HCT116 (cell line): ENCODE results near the gene ARHGDIG. TPM values are rescaled to one million over a fixed set of nuclear protein-coding genes. Genes with fewer than 3 reads are reported as not detected.

ENCODE experiments used
- ATAC-seq: fragments of 200-7000 bp; cut with Tn5 transposase; 2 replicates; pipeline ENCODE4 v1.9.1; 2020; ENCODE audit warnings: mild to moderate bottlenecking, moderate library complexity
- BruUV-seq: library from RNA; stranded (reverse); fragments of 400-500 nt; replicated peaks from 2 replicates; lab custom pipeline; 2021; lab: Mats Ljungman, UMichigan
- CTCF ChIA-PET: fragments of 300-600 bp; sonication (Branson Sonifier 250); formaldehyde crosslinking; loops from one replicate; lab custom pipeline; 2021; ENCODE audit warnings: antibody characterized with exemption; lab: Charles Lee
- POLR2A ChIA-PET: fragments of 300-600, 350-600 bp; sonication (Branson Sonifier 250); formaldehyde crosslinking; loops from one replicate; lab custom pipeline; 2021; ENCODE audit warnings: antibody characterized with exemption; lab: Charles Lee
- RAD21 ChIA-PET, 2 experiments: fragments of 300-600 bp; sonication (Branson Sonifier 250); formaldehyde crosslinking; loops; one replicate each; lab custom pipeline; 2023; ENCODE audit warnings: low total read pairs in 2 of 2; ENCODE audit not compliant: uncharacterized antibody in 2 of 2, unreplicated experiment in 2 of 2, low non-redundant PET in 1 of 2; lab: Charles Lee
- DNase-seq: peaks from one replicate; pipeline ENCODE4 v3.0.0-alpha.2; 2010; ENCODE audit warnings: low read depth, low spot score
- H2AFZ ChIP-seq: fragments of 200-600 bp; shearing (Covaris generic), sonication (generic); 2 replicates; pipeline ENCODE4 v1.6.1; 2017; ENCODE audit warnings: low read depth, mixed run types, mixed read lengths, antibody characterized with exemption, low read length; ENCODE audit not compliant: poor library complexity, severe bottlenecking
- H3K27ac ChIP-seq: 2 replicates; pipeline ENCODE4 v1.5.1; 2012; ENCODE audit warnings: low read depth, low read length
- H3K27me3 ChIP-seq: fragments of 200-600 bp; sonication (generic); 2 replicates; pipeline ENCODE4 v1.6.1; 2016; ENCODE audit warnings: mixed run types, low read length, mixed read lengths; ENCODE audit not compliant: insufficient read depth
- H3K36me3 ChIP-seq, 2 experiments: fragments of 200-500 bp in 1 of 2; fragments of 200-600 bp in 1 of 2; sonication (Bioruptor generic) in 1 of 2; sonication (generic) in 1 of 2; 2 replicates each; pipeline versions ENCODE4 v1.5.1 to v1.6.1; 2014 to 2016; ENCODE audit warnings: low read length in 2 of 2, inconsistent platforms in 1 of 2, mixed read lengths in 1 of 2, mixed run types in 1 of 2; ENCODE audit not compliant: insufficient read depth in 2 of 2, control insufficient read depth in 1 of 2
- H3K4me1 ChIP-seq, 2 experiments: fragments of 200-600 bp in 1 of 2; sonication (generic) in 1 of 2; 2 replicates each; pipeline versions ENCODE4 v1.5.1 to v1.6.1; 2012 to 2017; ENCODE audit warnings: low read length in 2 of 2, inconsistent platforms in 1 of 2, mild to moderate bottlenecking in 1 of 2, mixed read lengths in 1 of 2, mixed run types in 1 of 2, moderate library complexity in 1 of 2; ENCODE audit not compliant: insufficient read depth in 2 of 2, control insufficient read depth in 1 of 2
- H3K4me2 ChIP-seq: fragments of 200-600 bp; sonication (generic); 2 replicates; pipeline ENCODE4 v1.6.1; 2017; ENCODE audit warnings: mixed run types, low read length, mixed read lengths
- H3K4me3 ChIP-seq, 2 experiments: fragments of 200-600 bp in 1 of 2; sonication (generic) in 1 of 2; replicated peaks in 1 of 2; 2 replicates each; pipeline ENCODE4 v1.5.1; 2011 to 2016; ENCODE audit warnings: low read length in 2 of 2, control low read depth in 1 of 2, low read depth in 1 of 2, mild to moderate bottlenecking in 1 of 2, mixed read lengths in 1 of 2, mixed run types in 1 of 2
- H3K79me2 ChIP-seq: fragments of 200-600 bp; sonication (generic); 2 replicates; pipeline ENCODE4 v1.6.1; 2017; ENCODE audit warnings: mild to moderate bottlenecking, mixed run types, low read length, moderate library complexity, mixed read lengths; ENCODE audit not compliant: insufficient read depth
- H3K9ac ChIP-seq: fragments of 200-600 bp; sonication (generic); 2 replicates; pipeline ENCODE4 v1.6.1; 2016; ENCODE audit warnings: low read length, mixed read lengths
- H3K9me2 ChIP-seq: fragments of 200-600 bp; sonication (generic), shearing (Covaris generic); 2 replicates; pipeline ENCODE4 v1.6.1; 2017; ENCODE audit warnings: mixed run types, mild to moderate bottlenecking, moderate library complexity; ENCODE audit not compliant: insufficient read depth
- H3K9me3 ChIP-seq, 2 experiments: fragments of 200-500 bp in 1 of 2; fragments of 200-600 bp in 1 of 2; sonication (Bioruptor generic) in 1 of 2; sonication (generic) in 1 of 2; 2 replicates each; pipeline ENCODE4 v1.6.1; 2014 to 2017; ENCODE audit warnings: low read length in 2 of 2, mixed read lengths in 2 of 2, inconsistent platforms in 1 of 2, low read depth in 1 of 2, mild to moderate bottlenecking in 1 of 2, mixed run types in 1 of 2, moderate library complexity in 1 of 2; ENCODE audit not compliant: control insufficient read depth in 1 of 2, insufficient read depth in 1 of 2
- H4K20me1 ChIP-seq: fragments of 200-600 bp; sonication (generic), shearing (Covaris generic); 2 replicates; pipeline ENCODE4 v1.6.1; 2017; ENCODE audit warnings: mixed run types, mild to moderate bottlenecking, moderate library complexity; ENCODE audit not compliant: insufficient read depth
- ATF3 ChIP-seq: IDR thresholded peaks from 2 replicates; pipeline ENCODE4 v1.6.1; 2012
- CBX3 ChIP-seq: IDR thresholded peaks from 2 replicates; pipeline ENCODE4 v1.6.1; 2012; ENCODE audit warnings: low read depth
- CEBPB ChIP-seq: IDR thresholded peaks from 2 replicates; pipeline ENCODE4 v1.6.1; 2012; ENCODE audit warnings: low read depth
- EZH2 ChIP-seq: fragments of 200-600 bp; sonication (generic); IDR thresholded peaks from 2 replicates; pipeline ENCODE4 v1.6.1; 2017; ENCODE audit warnings: antibody characterized with exemption, mixed run types
- EZH2phosphoT487 ChIP-seq: fragments of 200-600 bp; IDR thresholded peaks from 2 replicates; pipeline ENCODE4 v1.6.1; 2018; ENCODE audit warnings: antibody characterized with exemption, borderline replicate concordance
- FOSL1 ChIP-seq: IDR thresholded peaks from 2 replicates; pipeline ENCODE4 v1.6.1; 2012; ENCODE audit warnings: low read depth
- JUND ChIP-seq: IDR thresholded peaks from 2 replicates; pipeline ENCODE4 v1.6.1; 2012
- MAX ChIP-seq: IDR thresholded peaks from 2 replicates; pipeline ENCODE4 v1.6.1; 2012
- POLR2A ChIP-seq: IDR thresholded peaks from 2 replicates; pipeline ENCODE4 v1.7.0; 2011; ENCODE audit warnings: borderline replicate concordance; ENCODE audit not compliant: insufficient read depth, insufficient read length; ENCODE audit errors: extremely low read depth
- POLR2AphosphoS5 ChIP-seq: IDR thresholded peaks from 2 replicates; pipeline ENCODE4 v1.6.1; 2011; ENCODE audit warnings: mild to moderate bottlenecking, low read depth, low read length, moderate library complexity
- RAD21 ChIP-seq: IDR thresholded peaks from 2 replicates; pipeline ENCODE4 v1.6.1; 2012; ENCODE audit warnings: low read depth, mild to moderate bottlenecking
- SP1 ChIP-seq: IDR thresholded peaks from 2 replicates; pipeline ENCODE4 v1.6.1; 2012; ENCODE audit warnings: low read depth
- SRF ChIP-seq: IDR thresholded peaks from 2 replicates; pipeline ENCODE4 v1.6.1; 2012; ENCODE audit warnings: low read depth
- TCF7L2 ChIP-seq: IDR thresholded peaks from 2 replicates; pipeline ENCODE4 v1.7.0; 2011; ENCODE audit warnings: borderline replicate concordance, inconsistent platforms; ENCODE audit not compliant: insufficient read depth, insufficient read length; ENCODE audit errors: extremely low read depth
- YY1 ChIP-seq: IDR thresholded peaks from 2 replicates; pipeline ENCODE4 v1.6.1; 2011; ENCODE audit warnings: low read length, low read depth, moderate library complexity, mild to moderate bottlenecking; ENCODE audit not compliant: insufficient replicate concordance; ENCODE audit errors: extremely low read depth
- ZNF274 ChIP-seq: fragments of 200-500 bp; sonication (Bioruptor generic); IDR thresholded peaks from 2 replicates; pipeline ENCODE4 v1.6.1; 2014; ENCODE audit warnings: mild to moderate bottlenecking, low read depth, low read length, inconsistent platforms
- intact Hi-C: fragments of 100-400 bp; cut with micrococcal nuclease; formaldehyde crosslinking; loops from 2 replicates; pipeline ENCODE4 v1.10.0; 2022
- total RNA-seq: library from RNA; stranded (reverse); gene quantifications from one replicate; pipeline ENCODE4 v1.2.1, GENCODE V29; 2021; ENCODE audit not compliant: unreplicated experiment
- TF ChIP-seq, protein P1 (sequence below): IDR thresholded peaks from 2 replicates; pipeline ENCODE4 v1.6.1; 2011; ENCODE audit warnings: mild to moderate bottlenecking, low read length, moderate library complexity; ENCODE audit not compliant: insufficient replicate concordance; ENCODE audit errors: extremely low read depth
- TF ChIP-seq, protein P2 (sequence below): IDR thresholded peaks from 2 replicates; pipeline ENCODE4 v1.6.1; 2012; ENCODE audit warnings: low read depth

The ARHGDIG gene
- total RNA-seq, 1 experiment from 2014 or later: not detected

- Histone ChIP-seq H3K79me2 (no peaks in the 10 kb centered on the region), H3K36me3 (no peaks in the 10 kb centered on the region), H3K4me2 (no peak overlapping the region), H3K4me3 (no peak overlapping the region), H3K27ac (no peak overlapping the region), H3K4me1 (peaks cover 0 to 4% of the 10 kb centered on the region in 2 experiments; a peak in 2 of 4 replicates), H3K27me3 (no peaks in the 10 kb centered on the region), H3K9me2 (no peaks in the 10 kb centered on the region), H3K9me3 (no peaks in the 10 kb centered on the region), H3K9ac (no peak overlapping the region), H2AFZ (no peak overlapping the region)
- CTCF ChIA-PET: no interaction called here
- RAD21 ChIA-PET: no interaction called here
- BruUV-seq: no TSS peak
- intact Hi-C loops: no loop called here
- POLR2A ChIA-PET: no interaction called here
- TF ChIP-seq POLR2AphosphoS5: no peak
- TF ChIP-seq MAX: no peak
- TF ChIP-seq POLR2A: no peak
- TF ChIP-seq ZNF274: no peak
- TF ChIP-seq, protein P1, sequence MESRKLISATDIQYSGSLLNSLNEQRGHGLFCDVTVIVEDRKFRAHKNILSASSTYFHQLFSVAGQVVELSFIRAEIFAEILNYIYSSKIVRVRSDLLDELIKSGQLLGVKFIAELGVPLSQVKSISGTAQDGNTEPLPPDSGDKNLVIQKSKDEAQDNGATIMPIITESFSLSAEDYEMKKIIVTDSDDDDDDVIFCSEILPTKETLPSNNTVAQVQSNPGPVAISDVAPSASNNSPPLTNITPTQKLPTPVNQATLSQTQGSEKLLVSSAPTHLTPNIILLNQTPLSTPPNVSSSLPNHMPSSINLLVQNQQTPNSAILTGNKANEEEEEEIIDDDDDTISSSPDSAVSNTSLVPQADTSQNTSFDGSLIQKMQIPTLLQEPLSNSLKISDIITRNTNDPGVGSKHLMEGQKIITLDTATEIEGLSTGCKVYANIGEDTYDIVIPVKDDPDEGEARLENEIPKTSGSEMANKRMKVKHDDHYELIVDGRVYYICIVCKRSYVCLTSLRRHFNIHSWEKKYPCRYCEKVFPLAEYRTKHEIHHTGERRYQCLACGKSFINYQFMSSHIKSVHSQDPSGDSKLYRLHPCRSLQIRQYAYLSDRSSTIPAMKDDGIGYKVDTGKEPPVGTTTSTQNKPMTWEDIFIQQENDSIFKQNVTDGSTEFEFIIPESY: no peak
- TF ChIP-seq CBX3: no peak
- no peak for TF ChIP-seq TCF7L2
- TF ChIP-seq RAD21: no peak
- no peak for TF ChIP-seq FOSL1
- TF ChIP-seq YY1: no peak
- no peak for TF ChIP-seq SRF
- no peak for TF ChIP-seq JUND
- no peak for TF ChIP-seq CEBPB
- TF ChIP-seq EZH2phosphoT487: no peak
- no peak for TF ChIP-seq SP1
- TF ChIP-seq, protein P2, sequence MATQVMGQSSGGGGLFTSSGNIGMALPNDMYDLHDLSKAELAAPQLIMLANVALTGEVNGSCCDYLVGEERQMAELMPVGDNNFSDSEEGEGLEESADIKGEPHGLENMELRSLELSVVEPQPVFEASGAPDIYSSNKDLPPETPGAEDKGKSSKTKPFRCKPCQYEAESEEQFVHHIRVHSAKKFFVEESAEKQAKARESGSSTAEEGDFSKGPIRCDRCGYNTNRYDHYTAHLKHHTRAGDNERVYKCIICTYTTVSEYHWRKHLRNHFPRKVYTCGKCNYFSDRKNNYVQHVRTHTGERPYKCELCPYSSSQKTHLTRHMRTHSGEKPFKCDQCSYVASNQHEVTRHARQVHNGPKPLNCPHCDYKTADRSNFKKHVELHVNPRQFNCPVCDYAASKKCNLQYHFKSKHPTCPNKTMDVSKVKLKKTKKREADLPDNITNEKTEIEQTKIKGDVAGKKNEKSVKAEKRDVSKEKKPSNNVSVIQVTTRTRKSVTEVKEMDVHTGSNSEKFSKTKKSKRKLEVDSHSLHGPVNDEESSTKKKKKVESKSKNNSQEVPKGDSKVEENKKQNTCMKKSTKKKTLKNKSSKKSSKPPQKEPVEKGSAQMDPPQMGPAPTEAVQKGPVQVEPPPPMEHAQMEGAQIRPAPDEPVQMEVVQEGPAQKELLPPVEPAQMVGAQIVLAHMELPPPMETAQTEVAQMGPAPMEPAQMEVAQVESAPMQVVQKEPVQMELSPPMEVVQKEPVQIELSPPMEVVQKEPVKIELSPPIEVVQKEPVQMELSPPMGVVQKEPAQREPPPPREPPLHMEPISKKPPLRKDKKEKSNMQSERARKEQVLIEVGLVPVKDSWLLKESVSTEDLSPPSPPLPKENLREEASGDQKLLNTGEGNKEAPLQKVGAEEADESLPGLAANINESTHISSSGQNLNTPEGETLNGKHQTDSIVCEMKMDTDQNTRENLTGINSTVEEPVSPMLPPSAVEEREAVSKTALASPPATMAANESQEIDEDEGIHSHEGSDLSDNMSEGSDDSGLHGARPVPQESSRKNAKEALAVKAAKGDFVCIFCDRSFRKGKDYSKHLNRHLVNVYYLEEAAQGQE: no peak
- TF ChIP-seq EZH2: no peak
- TF ChIP-seq ATF3: no peak
- TF ChIP-seq, all 23 proteins: peak for 0
- DNase-seq (no peak), ATAC-seq (no peak)
- no peaks in the 10 kb centered on the region for H4K20me1 ChIP-seq
Observed at GRCh38 chr16:239948-240277, 40.5 kb upstream of the ARHGDIG start.
